HepG2 (cell line): Measurements from ENCODE around the gene SPAAR. TPM values are rescaled to one million over a fixed set of nuclear protein-coding genes. Genes with fewer than 3 reads are reported as not detected.

Experiments
- ETV5 ChIP-seq: IDR thresholded peaks from 2 replicates; pipeline ENCODE4 v1.6.1; 2018; ENCODE audit warnings: missing biosample characterization, missing genetic modification reagents, inconsistent platforms, borderline replicate concordance
- GABPA ChIP-seq, 2 experiments: IDR thresholded peaks; 2 replicates each; pipeline ENCODE4 v1.6.1; 2011 to 2016; ENCODE audit warnings: low read depth in 2 of 2, low read length in 1 of 2, missing biosample characterization in 1 of 2, missing genetic modification characterization in 1 of 2
- GMEB2 ChIP-seq: IDR thresholded peaks from 2 replicates; pipeline ENCODE4 v1.6.1; 2016; ENCODE audit warnings: missing biosample characterization, missing genetic modification reagents, low read depth
- HMGXB4 ChIP-seq, 2 experiments: sonication (generic) in 1 of 2; formaldehyde crosslinking in 1 of 2; IDR thresholded peaks; 2 replicates each; pipeline versions ENCODE4 v1.4.0 to v1.6.1; 2018 to 2020; ENCODE audit warnings: missing genetic modification reagents in 2 of 2, borderline replicate concordance in 1 of 2, low read depth in 1 of 2, mild to moderate bottlenecking in 1 of 2, missing biosample characterization in 1 of 2
- MLXIP ChIP-seq: sonication (generic); formaldehyde crosslinking; IDR thresholded peaks from 2 replicates; pipeline ENCODE4 v1.9.0; 2021; ENCODE audit warnings: missing genetic modification reagents, borderline replicate concordance
- NKX3-1 ChIP-seq: sonication (generic); formaldehyde crosslinking; IDR thresholded peaks from 2 replicates; pipeline ENCODE4 v1.5.0; 2020; ENCODE audit warnings: missing genetic modification reagents
- NPAS2 ChIP-seq: sonication (generic); formaldehyde crosslinking; IDR thresholded peaks from 2 replicates; pipeline ENCODE4 v1.8.0; 2022; ENCODE audit warnings: mild to moderate bottlenecking, missing genetic modification reagents, borderline replicate concordance
- PATZ1 ChIP-seq: sonication (generic); formaldehyde crosslinking; IDR thresholded peaks from 2 replicates; pipeline ENCODE4 v1.4.0; 2020; ENCODE audit warnings: missing genetic modification reagents
- PRPF4 ChIP-seq: fragments of 200-400 bp; formaldehyde crosslinking; IDR thresholded peaks from 2 replicates; pipeline ENCODE4 v1.6.1; 2016; ENCODE audit warnings: low read length, low read depth; ENCODE audit not compliant: poor library complexity, severe bottlenecking
- REXO4 ChIP-seq: sonication (generic); formaldehyde crosslinking; IDR thresholded peaks from 2 replicates; pipeline ENCODE4 v1.8.0; 2022; ENCODE audit warnings: missing genetic modification reagents, mild to moderate bottlenecking, borderline replicate concordance
- SMAD9 ChIP-seq: sonication (generic); formaldehyde crosslinking; IDR thresholded peaks from 2 replicates; pipeline ENCODE4 v1.5.1; 2020; ENCODE audit warnings: mild to moderate bottlenecking, missing genetic modification reagents
- SOX5 ChIP-seq: IDR thresholded peaks from 2 replicates; pipeline ENCODE4 v1.6.1; 2016; ENCODE audit warnings: borderline replicate concordance
- XRCC5 ChIP-seq: fragments of 200-400 bp; formaldehyde crosslinking; optimal IDR thresholded peaks from 2 replicates; pipeline ENCODE3; 2017; ENCODE audit warnings: mild to moderate bottlenecking, low read length
- ZBTB21 ChIP-seq: sonication (generic); formaldehyde crosslinking; IDR thresholded peaks from 2 replicates; pipeline ENCODE4 v1.4.0; 2020; ENCODE audit warnings: missing genetic modification reagents
- ZNF33B ChIP-seq: sonication (generic); formaldehyde crosslinking; IDR thresholded peaks from 2 replicates; pipeline ENCODE4 v1.5.1; 2020; ENCODE audit warnings: mild to moderate bottlenecking, missing genetic modification reagents
- ZNF354B ChIP-seq: sonication (generic); formaldehyde crosslinking; IDR thresholded peaks from 2 replicates; pipeline ENCODE4 v1.8.0; 2022; ENCODE audit warnings: mild to moderate bottlenecking, missing genetic modification reagents
- ZNF510 ChIP-seq: sonication (generic); formaldehyde crosslinking; IDR thresholded peaks from 2 replicates; pipeline ENCODE4 v1.4.0; 2020; ENCODE audit warnings: low read depth, mild to moderate bottlenecking, missing genetic modification reagents
- ZNF572 ChIP-seq: sonication (generic); formaldehyde crosslinking; IDR thresholded peaks from 2 replicates; pipeline ENCODE4 v1.5.1; 2020; ENCODE audit warnings: mild to moderate bottlenecking, missing genetic modification reagents
- ZSCAN29 ChIP-seq: sonication (generic); formaldehyde crosslinking; conservative IDR thresholded peaks from 2 replicates; pipeline ENCODE4 v1.4.0; 2020; ENCODE audit warnings: mild to moderate bottlenecking, missing genetic modification reagents
- polyA plus RNA-seq, 8 experiments: library from polyadenylated mRNA; depleted of rRNA in 3 of 8; stranded (reverse) in 7 of 8; unstranded in 1 of 8; fragments of >200 nt; fragmentation: Illumina TruSeq in 4 of 8; extraction: Trizol in 4 of 8; gene quantifications; 2 replicates each; pipeline versions ENCODE4 v1.2.1 to v1.2.3, GENCODE V29; 2011 to 2016; ENCODE audit warnings: low read depth in 4 of 8, missing spikeins in 1 of 8, mixed read lengths in 1 of 8; ENCODE audit not compliant: insufficient read depth in 1 of 8
- total RNA-seq, 5 experiments: library from RNA; depleted of rRNA; stranded (reverse); fragments of >200 nt; fragmentation: Illumina TruSeq; extraction: Trizol; gene quantifications; 2 replicates each; pipeline ENCODE4 v1.2.3, GENCODE V29; 2016; ENCODE audit warnings: low read depth in 1 of 5

SPAAR gene
- total and polyA plus RNA-seq, 2 of the 13 experiments (the other 11 are each of a cell fraction or from before 2014, with no cell fraction given): 0.07 TPM; not detected in 1

GRCh38 chr9:35907711-35908503 lies 1.4 kb upstream of the SPAAR start (continued):
- TF ChIP-seq HMGXB4 (CRISPR knock-in tag; IDR thresholded peaks at IDR 0.05; ENCODE audit: borderline replicate concordance in 1 of 2, low read depth in 1 of 2): no peak
- TF ChIP-seq GABPA (IDR thresholded peaks at IDR 0.05; ENCODE audit: low read depth, low read length): no peak
- peak; percentile 53 for TF ChIP-seq GABPA (CRISPR knock-in tag; IDR thresholded peaks at IDR 0.05; ENCODE audit: low read depth)
- no peak for TF ChIP-seq MLXIP
- TF ChIP-seq PRPF4: no peak
- no peak for TF ChIP-seq SMAD9 (CRISPR knock-in tag)
- no peak for TF ChIP-seq ZBTB21
- no peak for TF ChIP-seq GMEB2 (CRISPR knock-in tag)
- 0 out of 2 replicates have a peak, but pooled peaks have one; percentile 40 for TF ChIP-seq ZSCAN29 (CRISPR knock-in tag)
- no peak for TF ChIP-seq ZNF572 (CRISPR knock-in tag)
- no peak for TF ChIP-seq SOX5 (CRISPR knock-in tag)
- no peak for TF ChIP-seq XRCC5
- TF ChIP-seq PATZ1 (CRISPR knock-in tag): peak; percentile 27; the same call in 1 of the 2 replicates
- TF ChIP-seq ZNF33B (CRISPR knock-in tag): no peak
- TF ChIP-seq REXO4 (CRISPR knock-in tag): no peak
- TF ChIP-seq NPAS2 (CRISPR knock-in tag): no peak
- no peak for TF ChIP-seq NKX3-1 (CRISPR knock-in tag)
- TF ChIP-seq ETV5 (CRISPR knock-in tag): no peak
- no peak for TF ChIP-seq ZNF354B (CRISPR knock-in tag)
- TF ChIP-seq ZNF510 (CRISPR knock-in tag): no peak
